Measurements from ENCODE around the gene CD8B. TPM values are rescaled to one million over a fixed set of nuclear protein-coding genes. Genes with fewer than 3 reads are reported as not detected.

Gene CD8B
- total RNA-seq, 1 donor from 2014 or later = 1.0 TPM

GRCh38 chr2:86788881-86789686, 72.6 kb downstream of the CD8B start:
- peaks cover 49 to 63% (median 55%) of the 10 kb centered on the region in 3 donors for H3K27me3 ChIP-seq (ENCODE audit: control insufficient read depth in 3 of 3, insufficient read depth in 3 of 3, low read length in 3 of 3)
- no peak overlapping the region for H3K27ac ChIP-seq (ENCODE audit: low read depth, low read length)
- H3K9me3 ChIP-seq (ENCODE audit: control insufficient read depth in 3 of 3, low read length in 3 of 3) = no peaks in the 10 kb centered on the region
- peaks cover 15 to 28% (median 16%) of the 10 kb centered on the region in 3 donors for H3K4me1 ChIP-seq (ENCODE audit: control insufficient read depth in 3 of 3, insufficient read depth in 3 of 3, low read length in 3 of 3)
- H3K4me3 ChIP-seq (ENCODE audit: low read length in 3 of 3) = peak overlapping the region in 1 of 3 donors; percentile 35
- no peak overlapping the region for H3K9ac ChIP-seq (ENCODE audit: low read depth in 1 of 3, low read length in 3 of 3)
- no peaks in the 10 kb centered on the region for H3K36me3 ChIP-seq (ENCODE audit: control insufficient read depth in 3 of 3, insufficient read depth in 3 of 3, low read length in 3 of 3)

- H3K27me3 ChIP-seq (ENCODE audit: control insufficient read depth in 3 of 3, insufficient read depth in 3 of 3, low read length in 3 of 3) = peaks cover 41 to 54% (median 45%) of the 10 kb centered on the region in 3 donors
- no peak overlapping the region for H3K9ac ChIP-seq (ENCODE audit: low read depth in 1 of 3, low read length in 3 of 3)
- H3K9me3 ChIP-seq (ENCODE audit: control insufficient read depth in 3 of 3, low read length in 3 of 3) = no peaks in the 10 kb centered on the region
- no peaks in the 10 kb centered on the region for H3K36me3 ChIP-seq (ENCODE audit: control insufficient read depth in 3 of 3, insufficient read depth in 3 of 3, low read length in 3 of 3)
- no peak overlapping the region for H3K27ac ChIP-seq (ENCODE audit: low read depth, low read length)
- peaks cover 15 to 28% (median 16%) of the 10 kb centered on the region in 3 donors for H3K4me1 ChIP-seq (ENCODE audit: control insufficient read depth in 3 of 3, insufficient read depth in 3 of 3, low read length in 3 of 3)
- H3K4me3 ChIP-seq (ENCODE audit: low read length in 3 of 3) = no peak overlapping the region
Measured at GRCh38 chr2:86788165-86788564, 73.5 kb downstream of the CD8B start.

GRCh38 chr2:86787736-86788135, 74.0 kb downstream of the CD8B start:
- Histone ChIP-seq H3K9ac (ENCODE audit: low read depth in 1 of 3, low read length in 3 of 3) (no peak overlapping the region), H3K9me3 (ENCODE audit: control insufficient read depth in 3 of 3, low read length in 3 of 3) (no peaks in the 10 kb centered on the region), H3K36me3 (ENCODE audit: control insufficient read depth in 3 of 3, insufficient read depth in 3 of 3, low read length in 3 of 3) (no peaks in the 10 kb centered on the region), H3K27ac (ENCODE audit: low read depth, low read length) (no peak overlapping the region), H3K4me1 (ENCODE audit: control insufficient read depth in 3 of 3, insufficient read depth in 3 of 3, low read length in 3 of 3) (peaks cover 15 to 28% (median 16%) of the 10 kb centered on the region in 3 donors), H3K4me3 (ENCODE audit: low read length in 3 of 3) (no peak overlapping the region), H3K27me3 (ENCODE audit: control insufficient read depth in 3 of 3, insufficient read depth in 3 of 3, low read length in 3 of 3) (peaks cover 38 to 50% (median 42%) of the 10 kb centered on the region in 3 donors)

- Histone ChIP-seq H3K4me1 (ENCODE audit: control insufficient read depth in 3 of 3, insufficient read depth in 3 of 3, low read length in 3 of 3) (peaks cover 11 to 23% (median 14%) of the 10 kb centered on the region in 3 donors), H3K9ac (ENCODE audit: low read depth in 1 of 3, low read length in 3 of 3) (no peak overlapping the region), H3K27ac (ENCODE audit: low read depth, low read length) (no peak overlapping the region), H3K9me3 (ENCODE audit: control insufficient read depth in 3 of 3, low read length in 3 of 3) (no peaks in the 10 kb centered on the region), H3K27me3 (ENCODE audit: control insufficient read depth in 3 of 3, insufficient read depth in 3 of 3, low read length in 3 of 3) (peaks cover 23 to 33% (median 27%) of the 10 kb centered on the region in 3 donors), H3K4me3 (ENCODE audit: low read length in 3 of 3) (no peak overlapping the region), H3K36me3 (ENCODE audit: control insufficient read depth in 3 of 3, insufficient read depth in 3 of 3, low read length in 3 of 3) (no peaks in the 10 kb centered on the region)
Measured at GRCh38 chr2:86786001-86786536, 75.6 kb downstream of the CD8B start.

- Histone ChIP-seq H3K9me3 (ENCODE audit: control insufficient read depth in 3 of 3, low read length in 3 of 3) (no peaks in the 10 kb centered on the region), H3K4me3 (ENCODE audit: low read length in 3 of 3) (no peak overlapping the region), H3K9ac (ENCODE audit: low read depth in 1 of 3, low read length in 3 of 3) (no peak overlapping the region), H3K4me1 (ENCODE audit: control insufficient read depth in 3 of 3, insufficient read depth in 3 of 3, low read length in 3 of 3) (peaks cover 10 to 18% (median 14%) of the 10 kb centered on the region in 3 donors), H3K36me3 (ENCODE audit: control insufficient read depth in 3 of 3, insufficient read depth in 3 of 3, low read length in 3 of 3) (no peaks in the 10 kb centered on the region), H3K27ac (ENCODE audit: low read depth, low read length) (no peak overlapping the region), H3K27me3 (ENCODE audit: control insufficient read depth in 3 of 3, insufficient read depth in 3 of 3, low read length in 3 of 3) (peaks cover 18 to 29% (median 21%) of the 10 kb centered on the region in 3 donors)
Measured at GRCh38 chr2:86785456-86785855, 76.2 kb downstream of the CD8B start.

- Histone ChIP-seq H3K9me3 (ENCODE audit: control insufficient read depth in 3 of 3, low read length in 3 of 3) (no peaks in the 10 kb centered on the region), H3K4me3 (ENCODE audit: low read length in 3 of 3) (no peak overlapping the region), H3K4me1 (ENCODE audit: control insufficient read depth in 3 of 3, insufficient read depth in 3 of 3, low read length in 3 of 3) (peaks cover 2% of the 10 kb centered on the region in 3 donors), H3K27me3 (ENCODE audit: control insufficient read depth in 3 of 3, insufficient read depth in 3 of 3, low read length in 3 of 3) (peaks cover 2 to 12% (median 4%) of the 10 kb centered on the region in 3 donors), H3K36me3 (ENCODE audit: control insufficient read depth in 3 of 3, insufficient read depth in 3 of 3, low read length in 3 of 3) (no peaks in the 10 kb centered on the region), H3K9ac (ENCODE audit: low read depth in 1 of 3, low read length in 3 of 3) (no peak overlapping the region), H3K27ac (ENCODE audit: low read depth, low read length) (no peak overlapping the region)
Measured at GRCh38 chr2:86783615-86784339, 77.9 kb downstream of the CD8B start.

- Histone ChIP-seq H3K27ac (ENCODE audit: low read depth, low read length) (no peak overlapping the region), H3K9ac (ENCODE audit: low read depth in 1 of 3, low read length in 3 of 3) (no peak overlapping the region), H3K4me1 (ENCODE audit: control insufficient read depth in 3 of 3, insufficient read depth in 3 of 3, low read length in 3 of 3) (peaks cover 0 to 2% (median 0%) of the 10 kb centered on the region in 3 donors), H3K36me3 (ENCODE audit: control insufficient read depth in 3 of 3, insufficient read depth in 3 of 3, low read length in 3 of 3) (no peaks in the 10 kb centered on the region), H3K9me3 (ENCODE audit: control insufficient read depth in 3 of 3, low read length in 3 of 3) (no peaks in the 10 kb centered on the region), H3K27me3 (ENCODE audit: control insufficient read depth in 3 of 3, insufficient read depth in 3 of 3, low read length in 3 of 3) (peaks cover 0 to 5% (median 0%) of the 10 kb centered on the region in 3 donors), H3K4me3 (ENCODE audit: low read length in 3 of 3) (no peak overlapping the region)
Measured at GRCh38 chr2:86782748-86783147, 78.9 kb downstream of the CD8B start.

- Histone ChIP-seq H3K9ac (ENCODE audit: low read depth in 1 of 3, low read length in 3 of 3) (no peak overlapping the region), H3K4me3 (ENCODE audit: low read length in 3 of 3) (no peak overlapping the region), H3K27me3 (ENCODE audit: control insufficient read depth in 3 of 3, insufficient read depth in 3 of 3, low read length in 3 of 3) (peaks cover 0 to 5% (median 0%) of the 10 kb centered on the region in 3 donors), H3K9me3 (ENCODE audit: control insufficient read depth in 3 of 3, low read length in 3 of 3) (no peaks in the 10 kb centered on the region), H3K36me3 (ENCODE audit: control insufficient read depth in 3 of 3, insufficient read depth in 3 of 3, low read length in 3 of 3) (peaks cover 3 to 5% (median 4%) of the 10 kb centered on the region in 3 donors), H3K4me1 (ENCODE audit: control insufficient read depth in 3 of 3, insufficient read depth in 3 of 3, low read length in 3 of 3) (peaks cover 0 to 2% (median 0%) of the 10 kb centered on the region in 3 donors), H3K27ac (ENCODE audit: low read depth, low read length) (no peak overlapping the region)
Measured at GRCh38 chr2:86781363-86781762, 80.3 kb downstream of the CD8B start.

- Histone ChIP-seq H3K4me3 (ENCODE audit: low read length in 3 of 3) (no peak overlapping the region), H3K9ac (ENCODE audit: low read depth in 1 of 3, low read length in 3 of 3) (no peak overlapping the region), H3K27ac (ENCODE audit: low read depth, low read length) (no peak overlapping the region), H3K4me1 (ENCODE audit: control insufficient read depth in 3 of 3, insufficient read depth in 3 of 3, low read length in 3 of 3) (peaks cover 0 to 2% (median 0%) of the 10 kb centered on the region in 3 donors), H3K9me3 (ENCODE audit: control insufficient read depth in 3 of 3, low read length in 3 of 3) (no peaks in the 10 kb centered on the region), H3K36me3 (ENCODE audit: control insufficient read depth in 3 of 3, insufficient read depth in 3 of 3, low read length in 3 of 3) (peaks cover 8 to 15% (median 11%) of the 10 kb centered on the region in 3 donors), H3K27me3 (ENCODE audit: control insufficient read depth in 3 of 3, insufficient read depth in 3 of 3, low read length in 3 of 3) (no peaks in the 10 kb centered on the region)
Measured at GRCh38 chr2:86779971-86780370, 81.7 kb downstream of the CD8B start.

Measured in skeletal muscle tissue (tissue), 4 donors.